Middle frontal gyrus (tissue), 1 donor: ENCODE measurements around the gene OR2V1.

Source experiments
- DNase-seq: peaks from one replicate; pipeline ENCODE4 v3.0.0-alpha.2; 2015; ENCODE audit warnings: low spot score; ENCODE audit errors: extremely low spot score

OR2V1 gene

GRCh38 chr5:181076920-181077319, 54.0 kb downstream of the OR2V1 start:
- DNase-seq = no peak
